T-helper 17 cell (primary cell): Measurements from ENCODE around the gene MAGEB17. TPM values are rescaled to one million over a fixed set of nuclear protein-coding genes. Genes with fewer than 3 reads are reported as not detected.

Experiments used
- ATAC-seq: fragments of 150-1000 bp; cut with Tn5 transposase; 2 replicates; pipeline ENCODE4 v1.10.0; 2021; ENCODE audit warnings: mild to moderate bottlenecking, moderate library complexity
- DNase-seq, 3 donors: peaks; one replicate each; pipeline versions ENCODE4 v3.0.0 to v3.0.0-alpha.2; 2020 to 2021
- H3K9me3 ChIP-seq: one replicate; pipeline ENCODE4 v1.7.0; 2013; ENCODE audit warnings: low read length, mild to moderate bottlenecking; ENCODE audit not compliant: control insufficient read depth, poor library complexity, severe bottlenecking
- H3K27ac Mint-ChIP-seq: one replicate; pipeline ENCODE4 v1.8.0; 2022; ENCODE audit warnings: mild to moderate bottlenecking, moderate library complexity, mixed read lengths
- H3K27me3 Mint-ChIP-seq: one replicate; pipeline ENCODE4 v1.8.0; 2022; ENCODE audit warnings: mixed read lengths
- H3K36me3 Mint-ChIP-seq: one replicate; pipeline ENCODE4 v1.8.0; 2022; ENCODE audit warnings: low read depth, mixed read lengths
- H3K4me1 Mint-ChIP-seq: one replicate; pipeline ENCODE4 v1.8.0; 2022; ENCODE audit warnings: mild to moderate bottlenecking, mixed read lengths
- H3K4me3 Mint-ChIP-seq: one replicate; pipeline ENCODE4 v1.8.0; 2022; ENCODE audit warnings: mild to moderate bottlenecking, moderate library complexity, mixed read lengths
- total RNA-seq, 4 donors: library from RNA in 2 of 4; stranded (reverse) in 2 of 4; gene quantifications; one replicate each; pipeline ENCODE4 v1.2.3 and lab custom pipeline; 2022 to 2026

Gene MAGEB17
- total RNA-seq, 2 donors from 2014 or later: not detected

- Mint-ChIP-seq H3K27ac (no peak overlapping the region), H3K27me3 (peaks cover 10% of the 10 kb centered on the region), H3K4me3 (no peak overlapping the region), H3K4me1 (no peaks in the 10 kb centered on the region), H3K36me3 (no peaks in the 10 kb centered on the region)
- ATAC-seq: no peak
- no peaks in the 10 kb centered on the region for H3K9me3 ChIP-seq
- DNase-seq: no peak
Measured at GRCh38 chrX:16202943-16203342, 35.7 kb downstream of the MAGEB17 start.

GRCh38 chrX:16204538-16204937 lies 37.3 kb downstream of the MAGEB17 start:
- ATAC-seq (no peak), DNase-seq (no peak)
- Mint-ChIP-seq H3K4me1 (no peaks in the 10 kb centered on the region), H3K36me3 (no peaks in the 10 kb centered on the region), H3K4me3 (no peak overlapping the region), H3K27me3 (peaks cover 3% of the 10 kb centered on the region), H3K27ac (no peak overlapping the region)
- no peaks in the 10 kb centered on the region for H3K9me3 ChIP-seq

GRCh38 chrX:16205840-16206239 lies 38.6 kb downstream of the MAGEB17 start:
- Mint-ChIP-seq H3K4me1 (no peaks in the 10 kb centered on the region), H3K4me3 (no peak overlapping the region), H3K27ac (no peak overlapping the region), H3K36me3 (no peaks in the 10 kb centered on the region), H3K27me3 (no peaks in the 10 kb centered on the region)
- no peaks in the 10 kb centered on the region for H3K9me3 ChIP-seq
- no peak for ATAC-seq
- no peak for DNase-seq

- DNase-seq: no peak
- no peaks in the 10 kb centered on the region for H3K36me3 Mint-ChIP-seq
- no peaks in the 10 kb centered on the region for H3K9me3 ChIP-seq
- no peak overlapping the region for H3K4me3 Mint-ChIP-seq
- no peak overlapping the region for H3K27ac Mint-ChIP-seq
- ATAC-seq: no peak
- no peaks in the 10 kb centered on the region for H3K27me3 Mint-ChIP-seq
- no peaks in the 10 kb centered on the region for H3K4me1 Mint-ChIP-seq
Measured at GRCh38 chrX:16207634-16208033, 40.4 kb downstream of the MAGEB17 start.

GRCh38 chrX:16208601-16209000 lies 41.3 kb downstream of the MAGEB17 start:
- ATAC-seq (no peak), DNase-seq (no peak)
- H3K9me3 ChIP-seq: no peaks in the 10 kb centered on the region
- no peak overlapping the region for H3K4me3 Mint-ChIP-seq
- no peak overlapping the region for H3K27ac Mint-ChIP-seq
- no peaks in the 10 kb centered on the region for H3K27me3 Mint-ChIP-seq
- H3K4me1 Mint-ChIP-seq: no peaks in the 10 kb centered on the region
- no peaks in the 10 kb centered on the region for H3K36me3 Mint-ChIP-seq

- Mint-ChIP-seq H3K36me3 (no peaks in the 10 kb centered on the region), H3K27me3 (no peaks in the 10 kb centered on the region), H3K4me1 (no peaks in the 10 kb centered on the region), H3K4me3 (no peak overlapping the region), H3K27ac (no peak overlapping the region)
- no peaks in the 10 kb centered on the region for H3K9me3 ChIP-seq
- no peak for DNase-seq
- no peak for ATAC-seq
Measured at GRCh38 chrX:16210061-16210460, 42.8 kb downstream of the MAGEB17 start.

GRCh38 chrX:16212024-16212423 lies 44.7 kb downstream of the MAGEB17 start:
- no peaks in the 10 kb centered on the region for H3K9me3 ChIP-seq
- H3K4me1 Mint-ChIP-seq: no peaks in the 10 kb centered on the region
- H3K27me3 Mint-ChIP-seq: no peaks in the 10 kb centered on the region
- DNase-seq (no peak), ATAC-seq (no peak)
- no peaks in the 10 kb centered on the region for H3K36me3 Mint-ChIP-seq
- H3K4me3 Mint-ChIP-seq: no peak overlapping the region
- no peak overlapping the region for H3K27ac Mint-ChIP-seq

GRCh38 chrX:16212436-16212835 lies 45.2 kb downstream of the MAGEB17 start:
- Mint-ChIP-seq H3K27ac (no peak overlapping the region), H3K4me1 (no peaks in the 10 kb centered on the region), H3K4me3 (no peak overlapping the region), H3K36me3 (no peaks in the 10 kb centered on the region), H3K27me3 (no peaks in the 10 kb centered on the region)
- ATAC-seq (no peak), DNase-seq (no peak)
- no peaks in the 10 kb centered on the region for H3K9me3 ChIP-seq

- no peaks in the 10 kb centered on the region for H3K4me1 Mint-ChIP-seq
- H3K27me3 Mint-ChIP-seq: no peaks in the 10 kb centered on the region
- H3K36me3 Mint-ChIP-seq: no peaks in the 10 kb centered on the region
- H3K27ac Mint-ChIP-seq: no peak overlapping the region
- H3K9me3 ChIP-seq: no peaks in the 10 kb centered on the region
- H3K4me3 Mint-ChIP-seq: no peak overlapping the region
- DNase-seq: no peak
- ATAC-seq: no peak
Measured at GRCh38 chrX:16213961-16214360, 46.7 kb downstream of the MAGEB17 start.

- DNase-seq (no peak), ATAC-seq (no peak)
- Mint-ChIP-seq H3K36me3 (no peaks in the 10 kb centered on the region), H3K27me3 (no peaks in the 10 kb centered on the region), H3K27ac (no peak overlapping the region), H3K4me1 (no peaks in the 10 kb centered on the region), H3K4me3 (no peak overlapping the region)
- H3K9me3 ChIP-seq: no peaks in the 10 kb centered on the region
Measured at GRCh38 chrX:16215660-16216059, 48.4 kb downstream of the MAGEB17 start.

Other genes starting within 250 kb of the MAGEB17 start
- gene GRPR, start 43.9 kb upstream of the MAGEB17 start, total RNA-seq: under 1 TPM in 1 of 2 donors, not detected in 1; 0.37 TPM